HepG2 (cell line): ENCODE data around the gene CRAMP1.

Source experiments
- EZH2 ChIP-seq: conservative IDR thresholded peaks from 2 replicates; pipeline ENCODE4 v1.6.1; 2012; ENCODE audit warnings: mild to moderate bottlenecking, low read depth, low read length, moderate library complexity
- POLR2AphosphoS5 ChIP-seq: IDR thresholded peaks from 2 replicates; pipeline ENCODE4 v1.6.1; 2012; ENCODE audit warnings: low read depth, low read length
- USF2 ChIP-seq, 2 experiments: sonication (generic) in 1 of 2; formaldehyde crosslinking in 1 of 2; IDR thresholded peaks; 2 replicates each; pipeline versions ENCODE4 v1.5.1 to v1.6.1; 2011 to 2020; ENCODE audit warnings: borderline replicate concordance in 1 of 2, low read depth in 1 of 2, low read length in 1 of 2, mild to moderate bottlenecking in 1 of 2, missing genetic modification reagents in 1 of 2, moderate library complexity in 1 of 2
- ZNF639 ChIP-seq: conservative IDR thresholded peaks from 2 replicates; pipeline ENCODE4 v1.6.1; 2018; ENCODE audit warnings: missing genetic modification reagents

DNA sequence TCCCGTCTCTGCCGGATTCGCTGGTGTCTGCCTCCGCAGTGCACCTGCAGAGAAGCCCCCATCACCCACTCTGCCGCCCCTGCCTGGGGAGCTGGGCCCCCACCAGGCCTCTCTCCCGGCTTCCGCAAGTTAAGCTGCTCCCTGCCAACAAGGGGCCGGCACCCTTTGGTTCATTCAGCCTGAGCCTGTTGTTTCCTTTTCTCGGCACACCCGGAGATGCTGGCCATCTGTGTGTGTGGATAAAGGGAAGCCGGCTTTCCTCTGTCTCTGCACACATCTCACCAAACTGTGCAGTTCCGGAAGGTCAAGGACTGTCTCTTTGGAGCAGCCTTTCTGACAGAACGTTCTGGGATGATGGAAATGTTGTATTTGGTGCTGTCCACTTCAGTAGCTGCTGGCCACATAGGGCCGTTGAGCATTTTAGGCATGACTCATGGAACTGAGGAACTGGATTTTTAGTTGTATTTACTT, 100.7 kb downstream of the CRAMP1 start:
- TF ChIP-seq POLR2AphosphoS5 (no peak), ZNF639 (no peak), USF2 (IDR thresholded peaks at IDR 0.05; ENCODE audit: low read depth, low read length) (no peak), USF2 (CRISPR knock-in tag; IDR thresholded peaks at IDR 0.05; ENCODE audit: borderline replicate concordance) (no peak), EZH2 (no peak)
